HG03280 (cell line): Measurements from ENCODE around the gene EXOC3L2.

Experiments
- ATAC-seq: cut with Tn5 transposase; IDR thresholded peaks from one replicate; pipeline ENCODE4 v1.9.1; 2021; ENCODE audit warnings: mild to moderate bottlenecking, moderate library complexity; ENCODE audit not compliant: unreplicated experiment

Gene EXOC3L2

DNA sequence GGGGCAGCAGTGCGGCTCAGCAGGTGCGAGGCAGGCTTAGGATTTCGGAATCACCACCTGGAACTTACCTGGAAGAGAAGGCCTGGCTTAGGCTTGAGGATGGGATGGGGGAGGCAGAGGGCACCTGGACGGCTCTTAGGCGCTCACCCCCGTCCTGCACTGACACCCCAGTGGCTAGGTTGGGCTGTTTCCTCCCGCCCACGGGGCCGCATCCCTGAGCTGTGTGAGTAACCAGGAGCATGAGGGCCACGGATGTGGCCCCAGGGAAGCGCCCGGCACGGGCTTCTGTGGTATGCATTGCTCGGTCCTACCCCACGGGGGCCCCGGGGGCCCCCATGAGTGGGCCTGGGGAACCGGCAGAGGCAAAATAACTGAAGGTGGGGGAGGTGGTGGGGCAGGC lies 82.1 kb downstream of the EXOC3L2 start:
- ATAC-seq, result no peak

- no peak for ATAC-seq
Observed at GRCh38 chr19:45162608-45163143, 82.5 kb downstream of the EXOC3L2 start.
